Sigmoid colon (tissue), 4 donors: ENCODE results near the gene ATXN7L3.

Source experiments
- CTCF ChIP-seq, 4 experiments: fragments of 450-650 bp in 3 of 4; fragments of 200-600 bp in 1 of 4; IDR thresholded peaks; one replicate each; pipeline ENCODE4 v1.5.1; 2016 to 2019; ENCODE audit warnings: antibody characterized with exemption in 4 of 4, mild to moderate bottlenecking in 3 of 4, moderate library complexity in 2 of 4
- EP300 ChIP-seq, 4 donors: sonication (generic); formaldehyde crosslinking; IDR thresholded peaks; one replicate each; pipeline ENCODE4 v1.6.1; 2017; ENCODE audit warnings: antibody characterized with exemption in 4 of 4
- POLR2A ChIP-seq, 2 donors: fragments of 450-650 bp; IDR thresholded peaks; one replicate each; pipeline ENCODE4 v1.6.1; 2016; ENCODE audit warnings: antibody characterized with exemption in 2 of 2, mild to moderate bottlenecking in 2 of 2, moderate library complexity in 2 of 2

GRCh38 chr17:44210342-44211192 lies 10.9 kb upstream of the ATXN7L3 start:
- TF ChIP-seq CTCF (IDR thresholded peaks at IDR 0.05) (peak; percentile 95 to 99 (median 98)), POLR2A (IDR thresholded peaks at IDR 0.05) (no peak), EP300 (IDR thresholded peaks at IDR 0.05) (no peak)
